Prostate gland (tissue), 2 donors: ENCODE results near the gene ARHGEF28. TPM values are rescaled to one million over a fixed set of nuclear protein-coding genes. Genes with fewer than 3 reads are reported as not detected.

Experiments
- DNase-seq: peaks from one replicate; pipeline ENCODE4 v3.0.0-alpha.2; 2019; ENCODE audit warnings: low spot score
- H3K27ac ChIP-seq, 2 donors: fragments of 200-600 bp; sonication (generic); 2 replicates each; pipeline ENCODE4 v1.5.1; 2017 to 2019
- H3K27me3 ChIP-seq: fragments of 200-600 bp; sonication (generic); replicated peaks from 2 replicates; pipeline ENCODE4 v1.5.1; 2019; ENCODE audit not compliant: insufficient read depth
- H3K36me3 ChIP-seq, 2 donors: fragments of 200-600 bp; sonication (generic); 1 replicate in 1 of 2; 2 replicates in 1 of 2; pipeline versions ENCODE4 v1.5.1 to v1.8.1; 2017 to 2019
- H3K4me1 ChIP-seq: fragments of 200-600 bp; sonication (generic); replicated peaks from 2 replicates; pipeline ENCODE4 v1.5.1; 2019
- H3K4me3 ChIP-seq, 2 donors: fragments of 200-600 bp; sonication (generic); 2 replicates each; pipeline ENCODE4 v1.5.1; 2017 to 2019
- H3K9me3 ChIP-seq: fragments of 200-600 bp; sonication (generic); 2 replicates; pipeline ENCODE4 v1.5.1; 2017
- POLR2A ChIP-seq: fragments of 450-650 bp; IDR thresholded peaks from one replicate; pipeline ENCODE4 v1.6.1; 2016; ENCODE audit warnings: antibody characterized with exemption, mild to moderate bottlenecking
- POLR2AphosphoS5 ChIP-seq: sonication (generic); formaldehyde crosslinking; IDR thresholded peaks from one replicate; pipeline ENCODE4 v1.6.1; 2017; ENCODE audit warnings: antibody characterized with exemption
- WGBS: methylation state at CpG from one replicate; pipeline ENCODE4 v1.1.5; 2018; 5-methylcytosine and 5-hydroxymethylcytosine counted together
- intact Hi-C: fragments of 100-400 bp; cut with DNase I; formaldehyde crosslinking; loops from one replicate; pipeline ENCODE4 v1.14.2; 2022
- total RNA-seq, 2 donors: library from RNA; depleted of rRNA; stranded (reverse); fragments of >200 nt; gene quantifications; one replicate each; pipeline ENCODE4 v1.1.0, GENCODE V29; 2016
- TF ChIP-seq, protein P1 (sequence below), 4 experiments: fragments of 200-600 bp in 2 of 4; fragments of 450-650 bp in 2 of 4; sonication (generic) in 2 of 4; IDR thresholded peaks; 1 replicate in 3 of 4; 2 replicates in 1 of 4; pipeline ENCODE4 v1.5.1; 2016 to 2019; ENCODE audit warnings: antibody characterized with exemption in 4 of 4, mild to moderate bottlenecking in 2 of 4, moderate library complexity in 2 of 4

The ARHGEF28 gene
- total RNA-seq, 2 donors from 2014 or later: 18.9 to 28.3 TPM

DNA sequence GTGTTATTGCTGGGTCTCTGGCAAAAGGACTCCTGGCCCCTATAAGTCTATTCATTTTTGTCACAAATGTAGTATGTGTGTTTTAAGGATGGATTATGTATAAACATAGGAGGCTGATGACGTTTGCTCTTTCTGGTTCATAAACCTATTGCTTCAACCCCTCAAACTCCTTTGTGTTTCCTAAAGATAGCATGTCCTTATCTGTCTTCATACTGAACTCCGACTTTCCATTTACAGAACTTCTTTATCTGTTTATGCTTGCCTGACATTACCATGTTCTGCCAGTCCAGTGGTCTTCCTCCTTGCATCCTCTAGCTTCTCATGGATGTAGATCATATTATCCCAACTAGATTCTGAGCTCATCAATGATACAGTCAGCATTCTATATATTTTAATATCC, 46.1 kb downstream of the ARHGEF28 start:
- no peaks in the 10 kb centered on the region for H3K27me3 ChIP-seq
- TF ChIP-seq POLR2AphosphoS5: no peak
- TF ChIP-seq, protein P1, sequence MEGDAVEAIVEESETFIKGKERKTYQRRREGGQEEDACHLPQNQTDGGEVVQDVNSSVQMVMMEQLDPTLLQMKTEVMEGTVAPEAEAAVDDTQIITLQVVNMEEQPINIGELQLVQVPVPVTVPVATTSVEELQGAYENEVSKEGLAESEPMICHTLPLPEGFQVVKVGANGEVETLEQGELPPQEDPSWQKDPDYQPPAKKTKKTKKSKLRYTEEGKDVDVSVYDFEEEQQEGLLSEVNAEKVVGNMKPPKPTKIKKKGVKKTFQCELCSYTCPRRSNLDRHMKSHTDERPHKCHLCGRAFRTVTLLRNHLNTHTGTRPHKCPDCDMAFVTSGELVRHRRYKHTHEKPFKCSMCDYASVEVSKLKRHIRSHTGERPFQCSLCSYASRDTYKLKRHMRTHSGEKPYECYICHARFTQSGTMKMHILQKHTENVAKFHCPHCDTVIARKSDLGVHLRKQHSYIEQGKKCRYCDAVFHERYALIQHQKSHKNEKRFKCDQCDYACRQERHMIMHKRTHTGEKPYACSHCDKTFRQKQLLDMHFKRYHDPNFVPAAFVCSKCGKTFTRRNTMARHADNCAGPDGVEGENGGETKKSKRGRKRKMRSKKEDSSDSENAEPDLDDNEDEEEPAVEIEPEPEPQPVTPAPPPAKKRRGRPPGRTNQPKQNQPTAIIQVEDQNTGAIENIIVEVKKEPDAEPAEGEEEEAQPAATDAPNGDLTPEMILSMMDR (IDR thresholded peaks at IDR 0.05): no peak
- TF ChIP-seq POLR2A: no peak
- no peak overlapping the region for H3K4me3 ChIP-seq
- no peak for DNase-seq
- no peaks in the 10 kb centered on the region for H3K4me1 ChIP-seq
- no peaks in the 10 kb centered on the region for H3K36me3 ChIP-seq
- WGBS: 56% methylated on average over 2 of the region's 2 CpGs
- intact Hi-C loops: no loop called here
- no peak overlapping the region for H3K27ac ChIP-seq
- H3K9me3 ChIP-seq: no peaks in the 10 kb centered on the region

DNA sequence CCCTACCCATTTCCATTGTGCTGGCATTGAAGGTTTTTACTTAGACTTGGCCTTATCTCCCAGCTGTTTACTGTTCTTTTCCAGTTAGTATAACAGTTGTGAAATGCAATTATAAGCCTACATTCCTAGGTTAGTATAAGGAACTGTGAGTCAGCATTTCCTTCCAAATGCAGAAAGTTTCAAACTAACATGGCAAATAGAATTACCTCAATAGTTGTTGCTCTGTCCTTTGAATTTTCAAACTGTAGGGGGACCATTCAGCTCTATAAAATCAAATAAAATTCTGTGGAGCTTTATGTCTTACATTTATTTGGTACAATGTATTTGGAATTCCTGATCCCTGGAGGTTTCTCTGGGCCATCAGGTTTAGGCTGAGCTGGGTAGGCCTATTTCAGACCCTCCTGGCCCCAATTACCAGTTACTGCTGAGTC, 47.2 kb downstream of the ARHGEF28 start:
- Histone ChIP-seq H3K9me3 (no peaks in the 10 kb centered on the region), H3K27ac (peak overlapping the region in 1 of 2 donors; percentile 36), H3K27me3 (no peaks in the 10 kb centered on the region), H3K4me3 (no peak overlapping the region), H3K4me1 (no peaks in the 10 kb centered on the region), H3K36me3 (no peaks in the 10 kb centered on the region)
- TF ChIP-seq, protein P1 (IDR thresholded peaks at IDR 0.05): no peak
- peak; percentile 58 for TF ChIP-seq POLR2AphosphoS5
- no peak for DNase-seq
- intact Hi-C loops: no loop called here

DNA sequence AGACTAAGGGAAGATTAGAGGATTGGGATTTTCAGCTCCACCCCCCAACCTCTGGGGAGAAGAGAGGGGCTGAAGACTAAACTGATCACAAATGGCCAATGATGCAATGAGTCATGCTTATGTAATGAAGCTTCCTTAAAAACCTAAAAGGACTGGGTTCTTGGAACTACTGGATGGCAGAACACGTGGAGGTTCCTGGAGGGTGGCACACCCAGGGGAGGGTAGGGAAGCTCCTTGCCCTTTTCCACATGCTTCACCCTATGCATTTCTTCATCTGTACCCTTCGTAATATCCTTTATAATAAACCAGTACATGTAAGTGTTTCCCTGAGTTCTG, 48.6 kb downstream of the ARHGEF28 start:
- Histone ChIP-seq H3K4me1 (no peaks in the 10 kb centered on the region), H3K36me3 (no peaks in the 10 kb centered on the region), H3K9me3 (no peaks in the 10 kb centered on the region), H3K4me3 (no peak overlapping the region), H3K27ac (no peak overlapping the region), H3K27me3 (no peaks in the 10 kb centered on the region)
- intact Hi-C loops: no loop called here
- WGBS: 93% methylated on average over 2 of the region's 2 CpGs
- TF ChIP-seq, protein P1 (IDR thresholded peaks at IDR 0.05): no peak
- DNase-seq: no peak

DNA sequence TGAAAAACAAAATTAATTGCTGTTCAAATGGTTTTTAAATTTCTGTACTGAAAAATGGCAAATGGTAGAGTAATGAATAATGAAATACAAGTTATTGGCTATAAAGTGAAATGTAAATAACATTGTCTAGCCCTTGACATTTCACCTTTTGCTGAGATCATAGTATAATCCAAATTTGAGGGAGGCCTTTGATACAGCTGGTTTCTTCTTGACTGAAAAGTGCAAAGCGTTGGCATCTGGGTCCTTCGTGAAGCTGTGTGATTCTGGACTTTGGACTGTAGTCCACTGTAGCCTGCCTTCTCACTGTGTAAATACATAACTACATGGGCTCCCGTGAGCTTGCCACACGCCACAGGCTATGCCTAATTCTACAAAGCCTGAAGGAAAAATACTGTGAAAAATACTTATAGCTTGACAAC, 52.3 kb downstream of the ARHGEF28 start:
- H3K27me3 ChIP-seq: no peaks in the 10 kb centered on the region
- no peaks in the 10 kb centered on the region for H3K4me1 ChIP-seq
- DNase-seq: no peak
- no peak for TF ChIP-seq POLR2A
- no peak for TF ChIP-seq POLR2AphosphoS5
- TF ChIP-seq, protein P1 (IDR thresholded peaks at IDR 0.05): no peak
- WGBS: 79% methylated on average over 4 of the region's 4 CpGs
- no peak overlapping the region for H3K4me3 ChIP-seq
- intact Hi-C loops: no loop called here
- H3K9me3 ChIP-seq: no peaks in the 10 kb centered on the region
- H3K36me3 ChIP-seq: no peaks in the 10 kb centered on the region
- H3K27ac ChIP-seq: no peak overlapping the region

DNA sequence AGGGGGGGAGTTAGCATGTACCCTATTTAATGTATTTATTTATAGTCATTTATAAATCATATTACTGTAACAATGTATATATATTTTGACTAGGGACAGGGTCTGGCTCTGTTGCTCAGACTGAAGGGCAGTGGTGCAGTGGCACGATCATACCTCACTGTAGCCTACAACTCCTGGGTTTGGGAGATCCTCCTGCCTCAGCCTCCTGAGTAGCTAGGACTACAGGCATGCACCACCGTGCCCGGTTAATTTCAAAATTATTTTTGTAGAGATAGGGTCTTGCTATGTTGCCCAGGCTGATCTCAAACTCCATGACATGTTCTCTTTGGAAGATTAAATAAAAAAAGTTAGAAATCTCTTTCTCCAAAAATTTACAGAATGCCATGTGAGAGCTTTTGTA, 52.8 kb downstream of the ARHGEF28 start:
- WGBS: 98% methylated on average over 3 of the region's 3 CpGs
- Histone ChIP-seq H3K27ac (no peak overlapping the region), H3K4me3 (no peak overlapping the region), H3K27me3 (no peaks in the 10 kb centered on the region), H3K36me3 (no peaks in the 10 kb centered on the region), H3K4me1 (no peaks in the 10 kb centered on the region), H3K9me3 (no peaks in the 10 kb centered on the region)
- intact Hi-C loops: no loop called here
- no peak for DNase-seq
- TF ChIP-seq, protein P1 (IDR thresholded peaks at IDR 0.05): no peak
- TF ChIP-seq POLR2AphosphoS5 (no peak), POLR2A (no peak)
